ENCODE results near the gene CHRDL2.
"Not testable (repeated sequence)": the region's sequence is repeated elsewhere in the genome, so short reads cannot be mapped to it uniquely, and the experiment has no call there.

CHRDL2 gene

DNA sequence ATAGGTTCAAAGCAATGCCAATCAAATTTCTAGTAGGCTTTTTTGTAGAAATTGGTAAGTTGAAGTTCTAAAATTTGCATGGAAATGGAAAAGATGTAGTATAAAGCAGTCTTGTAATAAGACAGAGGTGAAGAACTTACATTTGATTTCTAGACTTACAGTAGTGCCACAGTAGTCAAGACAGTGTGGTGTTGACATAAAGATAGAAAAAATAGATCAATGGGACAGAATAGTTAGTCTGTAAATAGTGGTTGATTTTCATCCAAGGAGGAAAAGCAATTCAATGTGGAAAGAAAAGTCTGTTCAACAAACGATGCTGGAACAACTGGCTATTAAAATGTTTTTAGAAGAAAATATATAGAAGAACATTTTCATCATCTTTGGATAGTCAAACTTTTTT is 67.9 kb downstream of the CHRDL2 start:
- no peak for DNase-seq

DNA sequence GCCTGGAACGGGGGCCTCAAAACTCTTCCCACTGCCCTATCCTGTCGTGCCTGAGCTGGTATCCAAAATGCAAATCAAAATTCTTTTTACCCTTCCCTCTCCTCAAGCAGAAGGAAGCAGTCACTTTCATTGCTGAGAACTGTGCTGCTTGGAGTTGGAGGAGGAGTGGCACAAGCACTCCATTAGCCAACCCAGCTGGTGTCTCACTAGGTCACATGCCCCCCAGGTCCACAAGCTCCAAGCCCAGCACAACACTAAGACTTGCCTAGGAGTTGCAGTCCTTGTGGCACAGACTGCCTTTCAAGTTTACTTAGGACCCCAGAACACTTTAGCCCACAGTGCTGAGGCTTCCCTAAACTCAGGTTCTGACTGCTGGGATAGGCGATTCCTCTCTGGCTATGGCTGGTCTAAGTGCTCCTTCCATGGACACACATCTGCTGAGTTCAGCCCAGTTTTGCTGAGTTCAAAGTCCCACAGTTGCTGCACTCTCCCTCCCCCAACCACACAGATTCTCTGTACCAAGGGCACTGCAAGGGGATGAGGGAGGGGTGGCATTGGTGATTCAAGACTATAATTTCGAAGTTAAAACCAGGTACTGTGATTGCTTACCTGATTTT is 68.6 kb downstream of the CHRDL2 start:
- no peak for DNase-seq

DNA sequence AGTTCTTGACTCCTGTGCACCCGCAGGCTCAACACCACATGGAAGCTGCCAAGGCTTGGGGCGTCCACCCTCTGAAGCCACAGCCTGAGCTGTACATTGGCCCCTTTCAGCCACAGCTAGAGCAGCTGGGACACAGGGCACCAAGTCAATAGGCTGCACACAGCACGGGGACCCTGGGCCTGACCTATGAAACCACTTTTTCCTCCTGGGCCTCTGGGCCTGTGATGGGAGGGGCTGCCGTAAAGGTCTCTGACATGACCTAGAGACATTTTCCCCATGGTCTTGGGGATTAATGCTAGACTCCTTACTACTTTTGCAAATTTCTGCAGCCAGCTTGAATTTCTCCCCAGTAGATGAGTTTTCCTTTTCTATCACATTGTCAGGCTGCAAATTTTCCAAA is 72.1 kb downstream of the CHRDL2 start:
- DNase-seq: not testable (repeated sequence)

DNA sequence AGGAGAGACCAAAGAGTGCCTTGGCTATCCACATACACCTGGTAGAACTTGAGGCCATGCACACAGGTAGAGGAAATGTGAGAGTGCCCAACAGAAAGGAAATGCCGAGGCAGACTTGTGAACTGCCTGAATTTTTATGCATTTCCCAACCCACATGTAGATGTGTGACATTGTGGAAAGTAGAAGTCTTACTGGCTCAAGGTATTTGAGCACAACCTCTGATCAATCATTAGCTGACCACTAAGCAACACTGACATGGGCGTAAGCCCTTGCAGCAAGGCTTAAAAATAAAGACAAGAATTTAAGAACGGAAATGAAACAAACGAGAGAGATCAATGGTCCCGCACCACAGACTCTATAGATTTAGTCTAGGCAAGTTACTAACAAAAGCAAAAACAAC is 76.2 kb downstream of the CHRDL2 start:
- DNase-seq: no peak

- no peak for DNase-seq
Observed at GRCh38 chr11:74650498-74650897, 80.7 kb downstream of the CHRDL2 start.

DNA sequence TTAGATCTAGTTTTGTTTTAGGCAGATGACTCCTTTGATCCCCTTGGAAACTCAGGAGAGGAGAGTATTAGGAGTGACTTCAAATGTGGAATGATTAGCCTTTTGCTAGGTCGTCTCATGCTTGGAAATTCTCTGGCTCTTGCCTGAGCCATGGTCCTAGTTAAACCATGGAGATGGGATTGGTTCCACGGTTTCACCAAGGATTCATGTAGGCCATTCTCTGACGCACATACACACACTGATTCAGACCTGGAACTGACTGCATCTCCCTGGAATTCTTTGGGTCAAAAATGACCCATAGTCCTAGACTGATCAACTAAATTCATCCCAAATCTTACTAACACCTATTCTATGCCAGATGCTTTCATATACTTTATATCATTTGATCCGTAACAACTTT is 82.3 kb downstream of the CHRDL2 start:
- no peak for DNase-seq

DNA sequence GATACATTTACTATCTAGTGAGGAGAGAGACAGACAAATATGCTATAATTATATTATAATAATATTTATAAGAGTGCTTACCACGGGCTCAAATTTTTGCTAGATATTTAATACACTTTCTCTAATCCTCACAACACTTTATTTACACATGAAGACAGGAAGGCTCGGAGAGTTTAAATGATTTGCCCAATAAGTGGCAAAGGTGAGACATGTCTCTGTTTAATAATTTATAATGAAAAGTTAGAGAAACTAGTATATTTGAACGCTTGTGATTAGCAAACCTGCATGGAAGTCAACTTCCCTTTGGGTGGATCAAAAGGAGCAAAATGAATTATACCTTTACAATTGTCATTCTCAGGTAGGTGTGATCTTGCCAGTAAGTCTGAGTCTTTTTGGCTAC is 83.4 kb downstream of the CHRDL2 start:
- DNase-seq: no peak

DNA sequence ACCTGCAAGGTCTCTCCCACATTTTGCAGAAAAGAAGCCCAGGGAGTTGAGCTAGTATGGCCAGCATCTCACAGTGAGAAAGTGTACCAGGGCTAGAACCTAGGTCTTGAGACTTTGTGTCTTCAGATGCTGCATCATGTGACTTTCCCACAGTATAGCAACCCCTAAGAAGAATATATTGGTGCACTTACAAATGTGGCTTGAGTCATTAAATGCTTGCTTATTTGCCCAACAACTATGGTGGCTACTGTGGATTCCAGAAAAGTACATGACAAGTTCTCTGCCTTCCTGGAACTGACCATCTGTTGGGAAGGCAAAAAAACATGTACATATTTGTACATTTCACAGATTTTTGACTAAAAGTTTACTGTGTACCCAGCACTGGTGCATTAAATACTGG is 83.8 kb downstream of the CHRDL2 start:
- DNase-seq: no peak

DNA sequence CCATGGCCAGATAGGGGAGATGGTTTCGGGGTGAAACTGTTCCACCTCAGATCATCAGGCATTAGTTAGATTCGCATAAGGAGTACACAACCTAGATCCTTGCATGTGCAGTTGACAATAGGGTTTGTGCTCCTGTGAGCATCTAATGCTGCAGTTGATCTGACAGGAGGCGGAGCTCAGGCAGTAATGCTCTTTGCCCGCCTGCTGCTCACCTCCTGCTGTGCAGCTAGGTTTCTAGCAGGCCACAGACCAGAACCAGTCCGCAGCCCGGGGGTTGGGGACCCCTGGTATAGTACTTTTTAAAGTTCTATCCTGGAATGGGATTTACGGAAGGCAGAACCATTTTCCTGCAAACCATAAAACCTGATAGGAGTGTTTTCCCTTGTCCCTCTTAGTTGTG is 84.3 kb downstream of the CHRDL2 start:
- DNase-seq: no peak
